Gastroesophageal sphincter (tissue), 4 donors: ENCODE data around the gene SDK1. TPM values are rescaled to one million over a fixed set of nuclear protein-coding genes. Genes with fewer than 3 reads are reported as not detected.

Experiments
- ATAC-seq: fragments of 150-250 bp; one replicate; pipeline ENCODE4 v1.9.1; 2016; ENCODE audit warnings: mild to moderate bottlenecking, moderate library complexity
- H3K27ac ChIP-seq, 4 donors: fragments of 200-600 bp; sonication (generic) in 3 of 4; 1 replicate in 3 of 4; 2 replicates in 1 of 4; pipeline ENCODE4 v1.5.1; 2016 to 2019
- H3K27me3 ChIP-seq: fragments of 200-600 bp; sonication (generic); one replicate; pipeline ENCODE4 v1.5.1; 2019
- H3K36me3 ChIP-seq, 2 donors: fragments of 200-600 bp; sonication (generic); one replicate each; pipeline ENCODE4 v1.5.1; 2019; ENCODE audit warnings: control low read depth in 1 of 2
- H3K4me1 ChIP-seq, 3 donors: fragments of 200-600 bp; sonication (generic); 1 replicate in 2 of 3; 2 replicates in 1 of 3; pipeline ENCODE4 v1.5.1; 2016 to 2019; ENCODE audit warnings: control low read depth in 2 of 3
- H3K4me3 ChIP-seq, 2 donors: fragments of 200-600 bp; sonication (generic); one replicate each; pipeline ENCODE4 v1.5.1; 2019; ENCODE audit warnings: mild to moderate bottlenecking in 1 of 2, moderate library complexity in 1 of 2
- H3K9me3 ChIP-seq, 3 donors: fragments of 200-600 bp; sonication (generic); one replicate each; pipeline ENCODE4 v1.5.1; 2017 to 2019; ENCODE audit warnings: control low read depth in 2 of 3
- EP300 ChIP-seq: sonication (generic); formaldehyde crosslinking; IDR thresholded peaks from one replicate; pipeline ENCODE4 v1.6.1; 2017; ENCODE audit warnings: antibody characterized with exemption, mild to moderate bottlenecking
- POLR2A ChIP-seq, 2 donors: fragments of 450-650 bp; IDR thresholded peaks; one replicate each; pipeline ENCODE4 v1.6.1; 2017; ENCODE audit warnings: antibody characterized with exemption in 2 of 2, mild to moderate bottlenecking in 2 of 2, moderate library complexity in 1 of 2
- POLR2AphosphoS5 ChIP-seq: sonication (generic); formaldehyde crosslinking; IDR thresholded peaks from one replicate; pipeline ENCODE4 v1.6.1; 2017; ENCODE audit warnings: antibody characterized with exemption
- WGBS, 2 donors: methylation state at CpG; one replicate each; pipeline ENCODE4 v1.1.5; 2018; ENCODE audit warnings: low coverage in 1 of 2; 5-methylcytosine and 5-hydroxymethylcytosine counted together
- total RNA-seq, 4 donors: library from RNA; depleted of rRNA; stranded (reverse); fragments of >200 nt; gene quantifications; one replicate each; pipeline ENCODE4 v1.1.0, GENCODE V29; 2016
- TF ChIP-seq, protein P1 (sequence below), 4 experiments: fragments of 200-600 bp in 2 of 4; fragments of 450-650 bp in 2 of 4; sonication (generic) in 1 of 4; IDR thresholded peaks; one replicate each; pipeline ENCODE4 v1.5.1; 2017 to 2019; ENCODE audit warnings: antibody characterized with exemption in 4 of 4, mild to moderate bottlenecking in 2 of 4, moderate library complexity in 2 of 4

SDK1 gene
- total RNA-seq, 4 donors from 2014 or later = 6.1 to 13.6 (median 8.7) TPM

DNA sequence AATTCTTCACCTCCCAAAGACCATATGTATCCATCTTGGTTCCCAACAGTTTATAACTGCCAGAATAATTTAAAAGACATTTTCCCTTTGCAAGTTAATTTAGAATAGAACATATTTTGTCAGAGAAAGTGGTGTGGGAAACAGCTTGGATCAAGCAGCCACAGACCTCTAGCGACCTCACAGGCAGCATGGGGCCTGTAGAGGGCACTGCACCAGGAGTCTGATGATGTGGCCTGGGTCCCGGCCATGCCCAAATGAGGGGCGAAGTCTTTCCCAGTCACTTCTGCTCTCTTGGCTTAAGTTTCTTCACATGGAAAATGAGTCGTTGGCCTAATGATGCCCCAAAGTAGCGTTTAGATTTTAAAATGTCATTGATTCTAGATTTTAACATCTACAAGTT, 243.2 kb downstream of the SDK1 start:
- TF ChIP-seq, protein P1, sequence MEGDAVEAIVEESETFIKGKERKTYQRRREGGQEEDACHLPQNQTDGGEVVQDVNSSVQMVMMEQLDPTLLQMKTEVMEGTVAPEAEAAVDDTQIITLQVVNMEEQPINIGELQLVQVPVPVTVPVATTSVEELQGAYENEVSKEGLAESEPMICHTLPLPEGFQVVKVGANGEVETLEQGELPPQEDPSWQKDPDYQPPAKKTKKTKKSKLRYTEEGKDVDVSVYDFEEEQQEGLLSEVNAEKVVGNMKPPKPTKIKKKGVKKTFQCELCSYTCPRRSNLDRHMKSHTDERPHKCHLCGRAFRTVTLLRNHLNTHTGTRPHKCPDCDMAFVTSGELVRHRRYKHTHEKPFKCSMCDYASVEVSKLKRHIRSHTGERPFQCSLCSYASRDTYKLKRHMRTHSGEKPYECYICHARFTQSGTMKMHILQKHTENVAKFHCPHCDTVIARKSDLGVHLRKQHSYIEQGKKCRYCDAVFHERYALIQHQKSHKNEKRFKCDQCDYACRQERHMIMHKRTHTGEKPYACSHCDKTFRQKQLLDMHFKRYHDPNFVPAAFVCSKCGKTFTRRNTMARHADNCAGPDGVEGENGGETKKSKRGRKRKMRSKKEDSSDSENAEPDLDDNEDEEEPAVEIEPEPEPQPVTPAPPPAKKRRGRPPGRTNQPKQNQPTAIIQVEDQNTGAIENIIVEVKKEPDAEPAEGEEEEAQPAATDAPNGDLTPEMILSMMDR (IDR thresholded peaks at IDR 0.05) = no peak
- TF ChIP-seq POLR2AphosphoS5 (no peak), EP300 (no peak), POLR2A (IDR thresholded peaks at IDR 0.05) (no peak)
- H3K9me3 ChIP-seq = no peaks in the 10 kb centered on the region
- no peaks in the 10 kb centered on the region for H3K4me1 ChIP-seq
- H3K4me3 ChIP-seq = no peak overlapping the region
- H3K27me3 ChIP-seq = no peaks in the 10 kb centered on the region
- whole genome bisulfite sequencing, 2 donors = 90 to 91% methylated on average over 2 to 4 of the region's 5 CpGs
- H3K36me3 ChIP-seq = no peaks in the 10 kb centered on the region
- no peak overlapping the region for H3K27ac ChIP-seq
- no peak for ATAC-seq

DNA sequence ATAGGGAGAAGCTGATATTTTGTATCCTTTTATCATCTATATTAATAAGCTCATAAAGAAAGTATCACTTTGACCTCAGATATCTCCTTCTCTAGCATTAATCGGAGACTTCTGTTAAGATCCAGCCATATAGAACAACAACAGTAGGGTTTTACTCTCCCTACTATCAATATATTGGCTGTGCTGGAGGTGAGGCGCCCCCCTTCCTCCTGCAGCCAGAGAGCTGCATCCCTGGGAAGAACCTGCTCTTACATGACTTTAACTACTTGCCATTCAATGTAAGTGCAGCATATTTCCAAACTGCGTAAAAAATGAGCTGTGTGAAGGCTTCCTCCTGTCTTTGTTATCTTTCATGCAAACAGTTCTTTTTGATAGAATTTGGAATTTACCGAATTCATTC, 247.8 kb downstream of the SDK1 start:
- H3K9me3 ChIP-seq = no peaks in the 10 kb centered on the region
- H3K4me1 ChIP-seq = no peaks in the 10 kb centered on the region
- no peaks in the 10 kb centered on the region for H3K27me3 ChIP-seq
- 61 to 64% methylated on average over 3 to 4 of the region's 4 CpGs for WGBS, 2 donors
- no peak for TF ChIP-seq POLR2AphosphoS5
- no peak for TF ChIP-seq EP300
- TF ChIP-seq, protein P1 (IDR thresholded peaks at IDR 0.05) = no peak
- no peak for TF ChIP-seq POLR2A (IDR thresholded peaks at IDR 0.05)
- no peak overlapping the region for H3K27ac ChIP-seq
- no peak for ATAC-seq
- H3K36me3 ChIP-seq = no peaks in the 10 kb centered on the region
- no peak overlapping the region for H3K4me3 ChIP-seq

DNA sequence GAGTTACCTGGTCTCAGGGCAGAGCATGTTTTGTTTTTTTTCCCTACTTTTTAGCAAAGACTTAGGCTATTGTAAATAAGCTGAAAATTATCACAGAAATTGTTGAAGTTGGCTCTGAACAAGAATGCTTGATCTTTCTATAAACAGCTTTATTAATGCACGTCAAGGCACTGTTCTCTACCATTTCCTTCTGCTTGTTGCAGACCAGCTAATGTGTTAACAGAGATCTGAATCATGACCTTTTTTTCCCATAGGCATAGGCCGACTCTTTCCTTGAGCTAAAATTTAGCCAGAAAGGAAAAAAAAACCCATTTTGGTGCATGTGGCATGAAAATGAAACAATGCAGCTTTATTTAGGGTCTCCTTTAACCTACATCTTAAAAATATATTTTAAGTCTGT, 248.5 kb downstream of the SDK1 start:
- WGBS, 2 donors = 15 to 44% methylated on average over 2 of the region's 2 CpGs

DNA sequence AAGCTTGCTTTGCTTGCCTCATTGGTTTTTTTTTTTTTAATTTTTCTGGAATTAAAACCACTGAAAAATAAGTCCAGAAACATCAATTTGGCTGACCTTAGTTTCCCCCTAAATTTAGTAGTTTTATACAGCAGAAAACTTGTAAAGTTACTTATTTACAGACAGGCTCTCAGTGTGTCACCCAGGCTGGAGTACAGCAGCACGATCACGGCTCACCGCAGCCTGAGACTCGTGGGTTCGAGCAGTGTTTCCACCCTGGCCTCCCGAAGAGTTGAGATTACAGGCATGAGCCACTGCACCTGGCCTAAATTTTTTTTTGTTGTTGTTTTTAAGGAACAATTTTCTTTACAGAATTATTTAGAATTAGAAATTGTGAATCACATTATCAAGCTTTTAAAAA, 250.5 kb downstream of the SDK1 start:
- no peaks in the 10 kb centered on the region for H3K4me1 ChIP-seq
- H3K9me3 ChIP-seq = no peaks in the 10 kb centered on the region
- H3K36me3 ChIP-seq = no peaks in the 10 kb centered on the region
- 57 to 80% methylated on average over 5 to 6 of the region's 6 CpGs for WGBS, 2 donors
- no peaks in the 10 kb centered on the region for H3K27me3 ChIP-seq
- ATAC-seq = no peak
- TF ChIP-seq POLR2A (IDR thresholded peaks at IDR 0.05) = no peak
- TF ChIP-seq EP300 = no peak
- TF ChIP-seq, protein P1 (IDR thresholded peaks at IDR 0.05) = no peak
- TF ChIP-seq POLR2AphosphoS5 = no peak
- H3K27ac ChIP-seq = no peak overlapping the region
- H3K4me3 ChIP-seq = no peak overlapping the region

More for the DNA sequence above, 248.5 kb downstream of the SDK1 start:
- Histone ChIP-seq H3K36me3 (no peaks in the 10 kb centered on the region), H3K4me3 (no peak overlapping the region), H3K27ac (no peak overlapping the region), H3K4me1 (no peaks in the 10 kb centered on the region), H3K27me3 (no peaks in the 10 kb centered on the region), H3K9me3 (no peaks in the 10 kb centered on the region)
- TF ChIP-seq, protein P1 (IDR thresholded peaks at IDR 0.05) = no peak
- no peak for TF ChIP-seq POLR2AphosphoS5
- TF ChIP-seq POLR2A (IDR thresholded peaks at IDR 0.05) = no peak
- TF ChIP-seq EP300 = no peak
- ATAC-seq = no peak

DNA sequence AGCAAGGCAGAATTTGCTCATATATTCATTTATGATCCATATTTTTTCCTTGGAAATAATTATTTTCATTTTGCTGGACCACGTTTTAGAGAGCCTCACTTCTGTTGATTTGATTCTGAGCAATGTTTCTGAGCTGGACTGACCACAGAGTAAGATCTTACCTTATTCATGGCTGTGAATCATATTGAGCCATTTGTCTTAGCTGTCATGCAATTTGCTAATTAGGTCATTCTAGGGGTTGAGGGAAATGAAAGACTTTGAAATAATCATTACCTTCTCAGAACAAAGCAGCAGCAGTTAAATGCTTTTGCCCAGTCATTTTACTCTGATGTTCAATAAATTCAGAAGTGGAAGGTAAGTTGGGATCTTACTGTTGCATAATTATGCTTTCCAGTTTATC, 251.4 kb downstream of the SDK1 start:
- Histone ChIP-seq H3K27ac (no peak overlapping the region), H3K36me3 (no peaks in the 10 kb centered on the region), H3K27me3 (no peaks in the 10 kb centered on the region), H3K4me3 (no peak overlapping the region), H3K4me1 (no peaks in the 10 kb centered on the region), H3K9me3 (no peaks in the 10 kb centered on the region)
- no peak for ATAC-seq
- TF ChIP-seq POLR2AphosphoS5 (no peak), POLR2A (IDR thresholded peaks at IDR 0.05) (no peak), EP300 (no peak)
- TF ChIP-seq, protein P1 (IDR thresholded peaks at IDR 0.05) = no peak
- 60 to 71% methylated on average over 1 of the region's 1 CpG for WGBS, 2 donors
